Prostate gland (tissue), 2 donors: Measurements from ENCODE around the gene MTA1.

Experiments
- POLR2A ChIP-seq: fragments of 450-650 bp; IDR thresholded peaks from one replicate; pipeline ENCODE4 v1.6.1; 2016; ENCODE audit warnings: antibody characterized with exemption, mild to moderate bottlenecking
- POLR2AphosphoS5 ChIP-seq: sonication (generic); formaldehyde crosslinking; IDR thresholded peaks from one replicate; pipeline ENCODE4 v1.6.1; 2017; ENCODE audit warnings: antibody characterized with exemption
- TF ChIP-seq, protein P1 (sequence below), 4 experiments: fragments of 200-600 bp in 2 of 4; fragments of 450-650 bp in 2 of 4; sonication (generic) in 2 of 4; IDR thresholded peaks; 1 replicate in 3 of 4; 2 replicates in 1 of 4; pipeline ENCODE4 v1.5.1; 2016 to 2019; ENCODE audit warnings: antibody characterized with exemption in 4 of 4, mild to moderate bottlenecking in 2 of 4, moderate library complexity in 2 of 4

DNA sequence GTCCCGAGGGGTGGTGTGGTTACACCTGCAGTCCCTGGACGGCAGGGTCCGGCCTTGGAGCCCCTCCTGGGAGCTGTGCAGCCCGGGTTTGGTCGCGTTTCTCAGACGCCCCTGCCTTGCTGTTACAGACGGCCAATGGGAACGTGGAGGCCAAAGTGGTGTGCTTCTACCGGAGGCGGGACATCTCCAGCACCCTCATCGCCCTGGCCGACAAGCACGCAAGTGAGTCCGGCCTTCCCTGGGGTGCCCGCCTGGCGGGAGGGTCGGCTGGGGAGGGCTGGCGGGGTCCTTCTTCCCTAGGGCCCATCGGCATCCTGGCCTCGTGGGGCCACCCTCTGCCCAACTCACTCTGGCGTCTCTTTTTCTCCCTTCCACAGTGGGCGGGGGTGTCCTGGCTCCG lies 25.7 kb downstream of the MTA1 start:
- TF ChIP-seq POLR2A (no peak), POLR2AphosphoS5 (no peak)
- TF ChIP-seq, protein P1, sequence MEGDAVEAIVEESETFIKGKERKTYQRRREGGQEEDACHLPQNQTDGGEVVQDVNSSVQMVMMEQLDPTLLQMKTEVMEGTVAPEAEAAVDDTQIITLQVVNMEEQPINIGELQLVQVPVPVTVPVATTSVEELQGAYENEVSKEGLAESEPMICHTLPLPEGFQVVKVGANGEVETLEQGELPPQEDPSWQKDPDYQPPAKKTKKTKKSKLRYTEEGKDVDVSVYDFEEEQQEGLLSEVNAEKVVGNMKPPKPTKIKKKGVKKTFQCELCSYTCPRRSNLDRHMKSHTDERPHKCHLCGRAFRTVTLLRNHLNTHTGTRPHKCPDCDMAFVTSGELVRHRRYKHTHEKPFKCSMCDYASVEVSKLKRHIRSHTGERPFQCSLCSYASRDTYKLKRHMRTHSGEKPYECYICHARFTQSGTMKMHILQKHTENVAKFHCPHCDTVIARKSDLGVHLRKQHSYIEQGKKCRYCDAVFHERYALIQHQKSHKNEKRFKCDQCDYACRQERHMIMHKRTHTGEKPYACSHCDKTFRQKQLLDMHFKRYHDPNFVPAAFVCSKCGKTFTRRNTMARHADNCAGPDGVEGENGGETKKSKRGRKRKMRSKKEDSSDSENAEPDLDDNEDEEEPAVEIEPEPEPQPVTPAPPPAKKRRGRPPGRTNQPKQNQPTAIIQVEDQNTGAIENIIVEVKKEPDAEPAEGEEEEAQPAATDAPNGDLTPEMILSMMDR (IDR thresholded peaks at IDR 0.05): no peak
